ENCODE measurements around the gene SHISA8. TPM values are rescaled to one million over a fixed set of nuclear protein-coding genes. Genes with fewer than 3 reads are reported as not detected.
A peak's percentile ranks its signal among the peaks of the same experiment; 100 is the strongest.

SHISA8 gene
- total and polyA plus RNA-seq, 10 donors, result 0.51 to 5.9 (median 3.0) TPM

GRCh38 chr22:41883400-41883799 lies 31.5 kb downstream of the SHISA8 start:
- peak overlapping the region in 4 of 8 donors; percentile 56 to 80 (median 60) for H3K27ac ChIP-seq
- H3K36me3 ChIP-seq, result peaks cover 5 to 100% (median 98%) of the 10 kb centered on the region in 6 donors
- no peak overlapping the region for H3K4me3 ChIP-seq
- intact Hi-C loops (cut with DNase I; ENCODE audit: low total_unique reads), result no loop called here
- no peaks in the 10 kb centered on the region for H3K9me3 ChIP-seq
- DNase-seq, result no peak
- H3K27me3 ChIP-seq (replicated peaks in 1 of 7), result no peaks in the 10 kb centered on the region
- TF ChIP-seq POLR2AphosphoS5 (IDR thresholded peaks at IDR 0.05) (no peak), POLR2A (IDR thresholded peaks at IDR 0.05) (no peak)
- TF ChIP-seq, protein P1, sequence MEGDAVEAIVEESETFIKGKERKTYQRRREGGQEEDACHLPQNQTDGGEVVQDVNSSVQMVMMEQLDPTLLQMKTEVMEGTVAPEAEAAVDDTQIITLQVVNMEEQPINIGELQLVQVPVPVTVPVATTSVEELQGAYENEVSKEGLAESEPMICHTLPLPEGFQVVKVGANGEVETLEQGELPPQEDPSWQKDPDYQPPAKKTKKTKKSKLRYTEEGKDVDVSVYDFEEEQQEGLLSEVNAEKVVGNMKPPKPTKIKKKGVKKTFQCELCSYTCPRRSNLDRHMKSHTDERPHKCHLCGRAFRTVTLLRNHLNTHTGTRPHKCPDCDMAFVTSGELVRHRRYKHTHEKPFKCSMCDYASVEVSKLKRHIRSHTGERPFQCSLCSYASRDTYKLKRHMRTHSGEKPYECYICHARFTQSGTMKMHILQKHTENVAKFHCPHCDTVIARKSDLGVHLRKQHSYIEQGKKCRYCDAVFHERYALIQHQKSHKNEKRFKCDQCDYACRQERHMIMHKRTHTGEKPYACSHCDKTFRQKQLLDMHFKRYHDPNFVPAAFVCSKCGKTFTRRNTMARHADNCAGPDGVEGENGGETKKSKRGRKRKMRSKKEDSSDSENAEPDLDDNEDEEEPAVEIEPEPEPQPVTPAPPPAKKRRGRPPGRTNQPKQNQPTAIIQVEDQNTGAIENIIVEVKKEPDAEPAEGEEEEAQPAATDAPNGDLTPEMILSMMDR (IDR thresholded peaks at IDR 0.05 in 8 of 11, conservative IDR thresholded peaks at IDR 0.05 in 3 of 11), result no peak
- H3K4me1 ChIP-seq, result peaks cover 0 to 20% (median 4%) of the 10 kb centered on the region in 6 donors
- WGBS, 5 donors, result 91 to 97% (median 95%) methylated on average over 2 of the region's 2 CpGs

- TF ChIP-seq, protein P1 (IDR thresholded peaks at IDR 0.05 in 8 of 11, conservative IDR thresholded peaks at IDR 0.05 in 3 of 11), result no peak
- TF ChIP-seq POLR2AphosphoS5 (IDR thresholded peaks at IDR 0.05), result peak in 1 of 3 donors; percentile 35
- TF ChIP-seq POLR2A (IDR thresholded peaks at IDR 0.05), result no peak
- intact Hi-C loops (cut with DNase I; ENCODE audit: low total_unique reads), result no loop called here
- Histone ChIP-seq H3K4me3 (no peak overlapping the region), H3K36me3 (peaks cover 3 to 100% (median 95%) of the 10 kb centered on the region in 6 donors), H3K9me3 (no peaks in the 10 kb centered on the region), H3K27me3 (replicated peaks in 1 of 7) (no peaks in the 10 kb centered on the region), H3K4me1 (peaks cover 0 to 14% (median 2%) of the 10 kb centered on the region in 6 donors), H3K27ac (no peak overlapping the region)
- WGBS, 5 donors, result 93 to 98% (median 98%) methylated on average over 14 to 16 of the region's 16 CpGs
- DNase-seq, result peak; percentile 57
Observed at GRCh38 chr22:41880653-41881052, 34.2 kb downstream of the SHISA8 start.

DNA sequence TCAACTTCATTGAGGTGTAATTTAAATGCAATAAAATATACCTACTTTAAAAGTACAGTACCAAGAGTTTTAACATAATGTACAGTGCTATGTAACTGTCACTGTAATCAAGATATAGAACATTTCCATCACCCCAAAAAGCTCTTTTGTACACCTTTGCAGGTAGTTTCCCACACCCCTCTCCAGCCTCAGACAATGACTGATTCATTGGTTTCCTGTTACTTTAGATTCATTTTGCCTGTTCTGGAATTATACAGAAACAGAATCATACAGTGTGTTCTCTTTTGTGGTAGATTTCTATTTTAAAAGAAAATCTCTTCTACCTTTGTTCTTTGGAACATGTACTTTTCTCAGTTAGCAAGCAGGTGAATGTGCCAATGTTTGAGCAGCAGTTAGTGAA lies 38.2 kb downstream of the SHISA8 start:
- H3K9me3 ChIP-seq, result no peaks in the 10 kb centered on the region
- no peak for DNase-seq
- no peak for TF ChIP-seq POLR2A (IDR thresholded peaks at IDR 0.05)
- TF ChIP-seq, protein P1 (IDR thresholded peaks at IDR 0.05 in 8 of 11, conservative IDR thresholded peaks at IDR 0.05 in 3 of 11), result no peak
- no peak for TF ChIP-seq POLR2AphosphoS5 (IDR thresholded peaks at IDR 0.05)
- H3K36me3 ChIP-seq, result peaks cover 0 to 100% (median 87%) of the 10 kb centered on the region in 6 donors
- H3K27ac ChIP-seq, result no peak overlapping the region
- intact Hi-C loops (cut with DNase I; ENCODE audit: low total_unique reads), result no loop called here
- H3K4me1 ChIP-seq, result peaks cover 0 to 7% (median 0%) of the 10 kb centered on the region in 6 donors
- no peaks in the 10 kb centered on the region for H3K27me3 ChIP-seq (replicated peaks in 1 of 7)
- no peak overlapping the region for H3K4me3 ChIP-seq

- intact Hi-C loops (cut with DNase I; ENCODE audit: low total_unique reads), result no loop called here
- Histone ChIP-seq H3K4me3 (no peak overlapping the region), H3K36me3 (peaks cover 0 to 100% (median 87%) of the 10 kb centered on the region in 6 donors), H3K9me3 (no peaks in the 10 kb centered on the region), H3K27me3 (replicated peaks in 1 of 7) (no peaks in the 10 kb centered on the region), H3K27ac (no peak overlapping the region), H3K4me1 (peaks cover 0 to 11% (median 0%) of the 10 kb centered on the region in 6 donors)
- WGBS, 5 donors, result 90 to 98% (median 97%) methylated on average over 3 of the region's 3 CpGs
- DNase-seq, result no peak
- TF ChIP-seq, protein P1 (IDR thresholded peaks at IDR 0.05 in 8 of 11, conservative IDR thresholded peaks at IDR 0.05 in 3 of 11), result no peak
- no peak for TF ChIP-seq POLR2A (IDR thresholded peaks at IDR 0.05)
Observed at GRCh38 chr22:41876275-41876674, 38.6 kb downstream of the SHISA8 start.

Measured in spleen (tissue), 11 donors.